ENCODE data around the gene CCDC81. TPM values are rescaled to one million over a fixed set of nuclear protein-coding genes. Genes with fewer than 3 reads are reported as not detected.

The CCDC81 gene
- total and polyA plus RNA-seq, 2 of the 4 experiments (the other 2 are of a cell fraction): 3.1 to 6.5 TPM

DNA sequence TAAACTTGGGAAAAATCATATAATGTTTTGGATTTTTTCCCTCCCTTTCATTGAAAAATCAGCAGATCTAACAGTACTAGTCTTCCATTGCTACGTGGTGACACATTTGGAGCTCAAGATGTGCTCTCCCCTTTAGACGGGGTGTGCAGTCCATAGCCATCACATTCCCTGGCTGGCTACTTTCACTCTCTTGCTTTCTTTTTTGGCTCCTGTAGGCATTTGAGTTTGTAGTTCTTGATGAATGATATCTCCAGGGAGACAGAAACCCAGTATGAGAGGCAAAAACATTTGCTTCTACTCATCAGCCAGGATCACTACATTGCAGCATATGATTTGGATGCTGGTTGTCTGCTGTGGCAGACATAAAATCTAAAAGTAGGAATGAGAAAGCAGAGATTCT is 12.1 kb downstream of the CCDC81 start:
- no peak overlapping the region for H4K91ac ChIP-seq (ENCODE audit: insufficient read depth, low read depth, low read length)
- H3K4me3 ChIP-seq (ENCODE audit: insufficient read depth, low read depth, low read length): no peak overlapping the region
- no peaks in the 10 kb centered on the region for H3K36me3 ChIP-seq (ENCODE audit: control insufficient read depth, insufficient read depth, low read length)
- H3K9me3 ChIP-seq (ENCODE audit: control insufficient read depth, insufficient read depth, low read length): no peaks in the 10 kb centered on the region
- H3K18ac ChIP-seq (ENCODE audit: low read depth, low read length): no peak overlapping the region
- ChIA-PET CTCF (interaction anchor here (0.7 kb wide), 1 partner anchor 35 kb away, joined by 3 read pairs; no protein-coding TSS in a partner anchor), POLR2A (ENCODE audit: unreplicated experiment) (no interaction called here)
- H3K4ac ChIP-seq (ENCODE audit: low read depth, low read length): no peak overlapping the region
- peak overlapping the region; percentile 60; the same call in 1 of the 2 replicates for H3K23ac ChIP-seq (ENCODE audit: low read depth, low read length)
- H2AK5ac ChIP-seq (ENCODE audit: low read depth, low read length): no peak overlapping the region
- H3K9ac ChIP-seq (ENCODE audit: low read depth, low read length): no peak overlapping the region
- no peaks in the 10 kb centered on the region for H3K9me1 ChIP-seq (ENCODE audit: insufficient read depth, low read length)
- H3K14ac ChIP-seq (replicated peaks; ENCODE audit: low read depth, low read length): no peak overlapping the region
- no peak for TF ChIP-seq CEBPB (IDR thresholded peaks at IDR 0.05; ENCODE audit: low read depth, low read length)
- no peak for TF ChIP-seq SMC3 (IDR thresholded peaks at IDR 0.05; ENCODE audit: low read depth, low read length)
- TF ChIP-seq FOS (IDR thresholded peaks at IDR 0.05; ENCODE audit: low read depth, low read length): no peak
- no peak overlapping the region for H3K27ac ChIP-seq (ENCODE audit: insufficient read depth, low read length)
- dilution Hi-C loops (cut with HindIII; ENCODE audit: low sequenced_read_pairs, unreplicated experiment) (no loop called here), intact Hi-C loops (cut with micrococcal nuclease) (no loop called here), in situ Hi-C loops (cut with MboI; ENCODE audit: low sequenced_read_pairs) (no loop called here)
- no peak overlapping the region for H4K5ac ChIP-seq (ENCODE audit: low read depth, low read length)
- no peak overlapping the region for H3K4me2 ChIP-seq (ENCODE audit: low read depth, low read length)
- H4K20me1 ChIP-seq (ENCODE audit: insufficient read depth, low read length): no peaks in the 10 kb centered on the region
- H2AK9ac ChIP-seq (replicated peaks; ENCODE audit: low read depth, low read length, poor library complexity): no peak overlapping the region
- no peak overlapping the region for H3K56ac ChIP-seq (ENCODE audit: extremely low read depth, insufficient read depth, low read length)
- H3K79me1 ChIP-seq (ENCODE audit: low read depth in 1 of 2, low read length in 2 of 2): no peaks in the 10 kb centered on the region
- no CpG with 5 or more reads among the region's 2 CpGs for WGBS, 2 experiments (ENCODE audit: extremely low coverage in 2 of 2, insufficient read length in 1 of 2)
- no peak overlapping the region for H2BK120ac ChIP-seq (ENCODE audit: low read depth, low read length)
- peak; percentile 8 for DNase-seq
- no peaks in the 10 kb centered on the region for H3K27me3 ChIP-seq (ENCODE audit: control insufficient read depth, insufficient read depth, low read length)
- no peak overlapping the region for H2AFZ ChIP-seq (replicated peaks; ENCODE audit: low read length, poor library complexity)
- H4K8ac ChIP-seq (ENCODE audit: low read depth in 2 of 2, low read length in 2 of 2): no peak overlapping the region
- H2BK20ac ChIP-seq (ENCODE audit: low read depth, low read length): no peak overlapping the region
- no peak overlapping the region for H2BK15ac ChIP-seq (ENCODE audit: low read depth, low read length)
- ATAC-seq (ENCODE audit: low read depth): peak; percentile 40
- no peak overlapping the region for H2BK5ac ChIP-seq (ENCODE audit: low read depth, low read length, poor library complexity, severe bottlenecking)
- no peaks in the 10 kb centered on the region for H3K4me1 ChIP-seq (ENCODE audit: control insufficient read depth, insufficient read depth, low read length)
- no TSS peak for BruUV-seq (replicated peaks)
